Cerebellar nuclear complex (tissue), 1 donor: Measurements from ENCODE around the gene ROS1.

Experiments used
- DNase-seq, 2 experiments: peaks; one replicate each; lab custom pipeline; 2025; lab: John Stamatoyannopoulos, UW

Gene ROS1

GRCh38 chr6:117309069-117309468 lies 116.7 kb downstream of the ROS1 start:
- no peak for DNase-seq

GRCh38 chr6:117307655-117308054 lies 118.1 kb downstream of the ROS1 start:
- DNase-seq, result no peak

GRCh38 chr6:117306227-117306790 lies 119.4 kb downstream of the ROS1 start:
- no peak for DNase-seq

GRCh38 chr6:117304446-117304845 lies 121.3 kb downstream of the ROS1 start:
- DNase-seq, result no peak

- no peak for DNase-seq
Measured at GRCh38 chr6:117303323-117303722, 122.4 kb downstream of the ROS1 start.

- no peak for DNase-seq
Measured at GRCh38 chr6:117298941-117299340, 126.8 kb downstream of the ROS1 start.

- no peak for DNase-seq
Measured at GRCh38 chr6:117290173-117290846, 135.4 kb downstream of the ROS1 start.

GRCh38 chr6:117288083-117288715 lies 137.5 kb downstream of the ROS1 start:
- no peak for DNase-seq

- no peak for DNase-seq
Measured at GRCh38 chr6:117280922-117281321, 144.8 kb downstream of the ROS1 start.

- DNase-seq, result no peak
Measured at GRCh38 chr6:117276778-117277316, 148.9 kb downstream of the ROS1 start.

GRCh38 chr6:117275711-117276110 lies 150.0 kb downstream of the ROS1 start:
- DNase-seq, result no peak

GRCh38 chr6:117275205-117275604 lies 150.5 kb downstream of the ROS1 start:
- DNase-seq, result no peak

GRCh38 chr6:117272891-117273290 lies 152.9 kb downstream of the ROS1 start:
- no peak for DNase-seq

GRCh38 chr6:117272032-117272866 lies 153.5 kb downstream of the ROS1 start:
- no peak for DNase-seq

- DNase-seq, result no peak
Measured at GRCh38 chr6:117270843-117271507, 154.8 kb downstream of the ROS1 start.

- DNase-seq, result no peak
Measured at GRCh38 chr6:117270055-117270842, 155.5 kb downstream of the ROS1 start.

- DNase-seq, result no peak
Measured at GRCh38 chr6:117269638-117270054, 156.1 kb downstream of the ROS1 start.

- no peak for DNase-seq
Measured at GRCh38 chr6:117268924-117269323, 156.8 kb downstream of the ROS1 start.

GRCh38 chr6:117267766-117268534 lies 157.8 kb downstream of the ROS1 start:
- DNase-seq, result no peak

GRCh38 chr6:117267054-117267347 lies 158.7 kb downstream of the ROS1 start:
- no peak for DNase-seq
